Measurements from ENCODE around the gene GOT2.
"Not testable (repeated sequence)": the region's sequence is repeated elsewhere in the genome, so short reads cannot be mapped to it uniquely, and the experiment has no call there.

The GOT2 gene

GRCh38 chr16:58717994-58718393, 16.1 kb downstream of the GOT2 start:
- no peak for DNase-seq (ENCODE audit: low spot score)

DNA sequence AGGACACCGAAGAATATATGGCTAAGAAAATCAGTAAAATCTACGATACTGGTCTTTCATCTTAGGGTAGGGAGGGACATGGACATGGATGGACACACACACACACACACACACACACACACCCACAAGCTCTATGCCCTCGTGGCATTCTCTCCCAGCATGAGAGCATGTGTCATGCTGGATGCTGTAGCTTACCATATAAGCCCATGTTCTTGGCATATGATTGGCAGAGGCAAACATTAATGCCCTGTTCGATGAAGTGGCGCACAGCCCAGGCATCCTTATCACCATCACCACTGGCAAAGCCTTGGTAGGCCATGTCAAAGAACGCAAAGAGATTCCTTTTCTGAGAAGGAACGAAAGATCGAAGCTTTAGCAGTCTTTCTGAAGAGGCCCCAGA, 17.6 kb downstream of the GOT2 start:
- no peak for DNase-seq (ENCODE audit: low spot score)

DNA sequence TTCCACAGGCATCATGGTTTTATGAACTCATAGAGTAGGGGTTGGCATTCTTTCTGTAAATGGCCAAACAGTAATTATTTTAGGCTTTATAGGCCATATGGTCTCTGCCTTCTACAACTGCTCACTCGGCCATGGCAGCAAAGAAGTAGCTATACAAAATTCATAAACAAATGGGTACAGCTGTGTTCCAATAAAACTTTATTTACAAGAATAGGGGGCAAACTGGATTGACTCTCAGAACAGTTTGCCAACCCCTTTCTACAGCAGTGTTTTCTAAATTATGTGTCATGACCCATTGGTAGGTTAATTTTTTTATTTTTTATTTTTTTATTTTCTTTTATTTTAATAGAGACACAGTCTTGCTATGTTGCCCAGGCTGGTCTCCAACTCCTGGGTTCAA, 20.4 kb downstream of the GOT2 start:
- no peak for DNase-seq (ENCODE audit: low spot score)

DNA sequence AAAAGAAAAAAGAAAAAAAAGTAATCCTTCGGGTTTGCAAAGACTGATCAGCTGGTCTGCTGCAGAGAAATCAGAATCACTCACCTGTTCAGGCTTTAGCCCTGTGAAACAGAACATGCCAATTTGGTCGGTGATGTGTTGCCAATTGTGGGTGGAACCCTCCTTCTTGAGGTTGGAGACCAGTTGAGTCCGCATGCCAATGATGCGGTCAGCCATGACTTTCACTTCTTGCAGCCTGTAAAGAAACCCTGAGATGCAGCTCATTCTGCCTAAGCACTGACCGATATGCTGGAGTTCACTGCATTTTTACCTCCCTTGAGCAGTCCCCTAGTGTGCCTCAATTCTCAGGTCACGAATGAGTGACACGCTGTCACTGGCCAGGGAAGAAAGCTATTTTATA, 24.8 kb downstream of the GOT2 start:
- no peak for DNase-seq (ENCODE audit: low spot score)

GRCh38 chr16:58699151-58699550, 35.0 kb downstream of the GOT2 start:
- DNase-seq (ENCODE audit: low spot score): no peak

GRCh38 chr16:58695368-58695767, 38.7 kb downstream of the GOT2 start:
- no peak for DNase-seq (ENCODE audit: low spot score)

DNA sequence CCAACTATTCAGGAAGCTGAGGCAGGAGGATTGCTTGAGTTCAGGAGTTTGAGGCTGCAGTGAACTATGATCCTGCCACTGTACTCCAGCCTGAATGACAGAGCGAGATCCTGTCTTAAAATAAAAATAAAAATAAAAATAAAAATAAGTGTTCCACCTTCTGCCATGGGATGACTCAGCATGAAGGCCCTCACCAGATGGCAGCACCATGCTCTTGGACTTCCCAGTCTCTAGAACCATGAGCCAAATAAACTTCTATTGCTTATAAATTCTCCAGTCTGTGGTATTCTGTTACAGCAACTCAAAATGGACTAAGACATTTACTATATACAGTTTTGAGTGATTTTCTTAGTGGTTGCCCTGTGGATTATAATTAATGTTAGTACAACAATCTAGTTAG, 41.7 kb downstream of the GOT2 start:
- DNase-seq (ENCODE audit: low spot score): no peak

- DNase-seq (ENCODE audit: low spot score): not testable (repeated sequence)
These were observed 47.0 kb downstream of the GOT2 start for GRCh38 chr16:58686985-58687706.

- no peak for DNase-seq (ENCODE audit: low spot score)
These were observed 49.0 kb downstream of the GOT2 start for GRCh38 chr16:58685084-58685449.

GRCh38 chr16:58684354-58685083, 49.6 kb downstream of the GOT2 start, which contains the start of gene SLC38A7:
TSS of gene SLC38A7 (minus strand) at chr16:58684770. CDS start at chr16:58680126, 4,644 bp downstream.
- peak; percentile 97 for DNase-seq (ENCODE audit: low spot score)

DNA sequence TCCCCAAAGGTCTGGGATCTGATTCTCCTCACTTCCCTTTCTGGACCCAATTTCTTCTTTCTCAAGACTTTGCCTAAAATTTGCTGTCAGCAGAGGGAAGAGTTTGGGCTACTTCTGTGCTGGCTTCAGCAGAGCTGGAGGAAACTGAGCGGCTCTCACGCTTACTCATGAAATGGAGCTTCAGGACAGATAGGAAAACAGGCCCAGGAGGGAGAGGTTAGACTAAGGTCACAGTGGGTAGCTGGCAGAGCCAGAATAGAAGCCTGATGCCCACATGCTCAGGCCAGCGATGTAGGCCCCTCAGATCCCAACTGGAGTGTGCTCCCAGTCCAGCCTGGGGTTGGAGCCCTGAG, 50.1 kb downstream of the GOT2 start:
- peak; percentile 55 for DNase-seq (ENCODE audit: low spot score)

DNA sequence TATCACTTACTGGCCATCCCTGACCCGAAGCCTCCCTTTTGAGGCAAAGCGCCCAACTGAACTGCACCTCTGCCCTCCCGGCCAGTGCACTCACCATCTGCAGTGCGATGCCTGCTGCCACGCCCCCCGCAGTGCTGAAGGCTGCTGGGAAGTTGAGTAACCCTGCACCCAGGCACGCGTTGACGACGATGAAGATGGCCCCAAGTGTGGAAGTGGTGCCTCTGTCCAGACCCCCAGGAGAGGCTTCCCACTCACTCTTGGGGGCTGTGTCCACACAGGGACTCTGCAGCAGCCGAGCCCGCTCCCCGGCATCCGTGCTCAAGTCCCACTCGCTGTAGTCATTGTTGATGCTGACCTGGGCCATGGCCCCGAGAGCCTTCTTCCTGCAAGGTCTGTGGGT, 54.4 kb downstream of the GOT2 start:
- no peak for DNase-seq (ENCODE audit: low spot score)

GRCh38 chr16:58678716-58679115, 55.4 kb downstream of the GOT2 start:
- no peak for DNase-seq (ENCODE audit: low spot score)

DNA sequence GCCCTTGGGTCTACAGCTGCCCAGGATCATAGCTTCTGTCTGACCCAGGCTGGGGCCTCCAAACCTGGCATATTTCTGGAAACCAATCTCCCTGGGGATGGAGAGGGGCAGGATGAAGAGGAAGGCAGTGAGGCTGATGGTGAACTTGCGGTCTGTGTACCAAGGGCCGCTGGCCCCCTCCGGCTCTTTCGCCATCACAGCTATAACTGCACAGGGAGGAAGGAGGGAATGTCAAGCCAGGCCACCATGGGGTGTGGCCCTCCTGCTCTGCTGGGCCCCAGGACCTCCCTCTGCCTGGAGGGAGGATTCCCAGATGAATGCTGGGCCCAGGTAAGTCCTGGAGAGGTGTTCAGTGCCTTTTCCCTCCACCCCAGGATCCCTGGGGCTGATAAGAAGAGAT, 55.8 kb downstream of the GOT2 start:
- no peak for DNase-seq (ENCODE audit: low spot score)

DNA sequence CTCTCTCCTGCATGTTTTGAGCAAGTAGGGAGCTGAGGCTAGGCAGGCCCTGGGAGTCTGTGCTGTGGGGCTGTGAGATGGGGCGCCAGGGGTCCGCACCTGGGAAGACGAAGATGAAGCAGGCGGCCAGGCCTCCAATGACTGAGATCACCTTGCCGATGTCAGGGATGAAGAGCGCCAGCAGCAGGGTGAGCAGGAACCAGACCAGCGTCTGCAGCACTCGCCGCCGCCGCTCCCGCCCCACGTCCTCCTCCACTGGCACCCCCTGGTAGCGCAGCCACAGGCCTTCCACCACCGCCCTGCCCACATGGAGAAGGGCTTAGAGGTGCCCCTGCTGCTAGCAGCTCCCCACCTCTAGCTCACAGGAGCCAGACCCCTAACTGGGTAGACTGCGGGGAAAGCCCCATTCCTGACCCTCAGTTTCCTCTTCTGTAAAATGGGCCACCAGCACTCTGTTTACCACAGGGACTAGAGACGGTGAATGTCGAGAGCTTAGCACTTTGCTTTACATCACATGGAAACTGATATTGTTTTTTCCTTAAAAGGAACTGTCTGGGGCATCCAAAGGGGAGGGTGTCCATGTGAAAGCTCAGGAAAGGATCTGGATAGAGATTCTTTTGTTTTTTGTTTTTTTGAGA, 63.1 kb downstream of the GOT2 start:
- no peak for DNase-seq (ENCODE audit: low spot score)

DNA sequence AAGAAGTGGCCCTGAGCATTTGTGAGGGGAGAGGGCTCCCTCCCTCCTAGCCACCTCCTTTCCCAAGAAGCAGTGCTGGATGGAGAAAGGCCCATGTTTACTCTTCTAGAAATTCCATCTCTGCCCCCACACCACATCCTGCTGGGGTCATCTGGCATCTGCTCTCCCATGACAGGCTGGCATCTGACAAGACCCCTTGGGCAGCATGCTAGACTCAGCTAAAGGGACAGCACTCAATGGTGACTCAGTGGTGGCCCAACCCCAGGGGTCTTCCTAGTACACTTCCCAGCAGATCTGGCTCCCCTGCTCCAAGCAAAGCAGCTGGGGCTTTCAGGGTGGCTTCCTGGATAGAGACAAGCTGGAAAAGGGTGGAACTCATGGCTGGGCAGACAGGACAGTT, 63.9 kb downstream of the GOT2 start:
- no peak for DNase-seq (ENCODE audit: low spot score)

- no peak for DNase-seq (ENCODE audit: low spot score)
These were observed 68.9 kb downstream of the GOT2 start for GRCh38 chr16:58665200-58665599.

DNA sequence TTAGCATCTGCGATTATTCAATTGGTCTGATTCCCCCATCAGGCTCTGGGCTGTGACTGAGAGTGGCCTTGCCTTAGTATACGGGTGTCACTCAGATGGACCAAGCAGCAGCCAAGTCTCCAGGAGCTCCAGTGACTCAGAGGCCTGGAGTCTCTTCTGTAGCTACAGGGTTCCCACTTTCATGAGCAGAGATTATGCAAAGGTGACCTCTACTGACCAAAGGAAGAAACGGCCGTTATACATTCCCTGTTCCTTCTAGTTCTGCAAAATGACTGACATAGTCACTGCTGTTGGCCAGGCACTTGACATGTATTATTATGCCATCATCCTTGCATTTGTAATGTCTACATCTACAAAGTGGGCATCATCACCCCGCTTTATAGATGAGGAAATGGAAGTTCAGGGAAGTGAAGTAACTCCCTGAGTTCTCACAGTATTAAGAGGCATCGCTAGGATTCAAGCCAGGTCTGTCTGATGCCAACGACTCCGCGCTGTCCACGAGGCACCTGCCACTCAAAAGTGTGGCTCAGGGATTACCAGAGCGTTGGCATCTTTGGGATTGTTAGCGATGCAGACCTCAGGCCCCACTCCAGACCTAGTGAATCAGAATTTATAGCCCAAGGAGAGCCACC, 72.8 kb downstream of the GOT2 start:
- DNase-seq (ENCODE audit: low spot score): peak; percentile 94

DNA sequence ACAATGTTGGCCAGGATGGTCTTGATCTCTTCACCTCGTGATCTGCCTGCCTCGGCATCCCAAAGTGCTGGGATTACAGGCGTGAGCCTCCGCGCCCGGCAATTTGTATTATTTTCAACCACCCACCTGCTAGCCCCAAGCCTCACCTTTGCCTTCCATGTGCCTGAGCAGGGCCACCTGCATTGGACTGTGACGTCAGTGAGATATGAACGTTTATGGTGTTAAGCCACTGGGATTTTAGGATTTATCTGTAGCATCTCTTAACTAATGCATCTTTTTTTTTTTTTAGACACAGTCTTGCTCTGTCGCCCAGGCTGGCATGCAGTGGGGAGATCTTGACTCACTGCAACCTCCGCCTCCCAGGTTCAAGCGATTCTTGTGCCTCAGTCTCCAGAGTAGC, 74.2 kb downstream of the GOT2 start:
- DNase-seq (ENCODE audit: low spot score): not testable (repeated sequence)

- DNase-seq (ENCODE audit: low spot score): no peak
These were observed 75.3 kb downstream of the GOT2 start for GRCh38 chr16:58658796-58659211.

Data from hepatic stellate cell (primary cell).